RWPE2 (cell line): ENCODE measurements around the gene TNS3.

ENCODE experiments used
- ATAC-seq: fragments of 200-7000 bp; cut with Tn5 transposase; 3 replicates; pipeline ENCODE4 v1.9.1; 2021; ENCODE audit warnings: low read depth
- DNase-seq: peaks from one replicate; pipeline ENCODE4 v3.0.0-alpha.2; 2020; ENCODE audit warnings: low spot score
- H3K27ac ChIP-seq: fragments of 450-650 bp; 2 replicates; pipeline ENCODE4 v1.5.1; 2017; ENCODE audit warnings: mild to moderate bottlenecking; ENCODE audit not compliant: poor library complexity, severe bottlenecking
- H3K27me3 ChIP-seq: fragments of 250-450 bp; sonication (Bioruptor Pico); 2 replicates; pipeline ENCODE4 v1.5.1; 2021; ENCODE audit warnings: mild to moderate bottlenecking, moderate library complexity; ENCODE audit not compliant: insufficient read depth, poor library complexity, severe bottlenecking
- H3K36me3 ChIP-seq: fragments of 250-450 bp; sonication (Bioruptor Pico); 2 replicates; pipeline ENCODE4 v1.5.1; 2020; ENCODE audit warnings: low read depth, mild to moderate bottlenecking, moderate library complexity
- H3K4me1 ChIP-seq: fragments of 250-450 bp; sonication (Bioruptor Pico); 2 replicates; pipeline ENCODE4 v1.5.1; 2021; ENCODE audit warnings: mild to moderate bottlenecking, moderate library complexity; ENCODE audit not compliant: insufficient read depth, poor library complexity, severe bottlenecking
- H3K4me3 ChIP-seq: fragments of 250-450 bp; sonication (Bioruptor Pico); 2 replicates; pipeline ENCODE4 v1.5.1; 2021; ENCODE audit warnings: mild to moderate bottlenecking, moderate library complexity; ENCODE audit not compliant: severe bottlenecking
- H3K9me3 ChIP-seq: fragments of 250-450 bp; sonication (Bioruptor Pico); 2 replicates; pipeline ENCODE4 v1.5.1; 2021; ENCODE audit warnings: mild to moderate bottlenecking, moderate library complexity; ENCODE audit not compliant: severe bottlenecking
- CTCF ChIP-seq: fragments of 450-650 bp; IDR thresholded peaks from one replicate; pipeline ENCODE4 v1.5.1; 2017; ENCODE audit warnings: mild to moderate bottlenecking, moderate library complexity; ENCODE audit not compliant: poor library complexity, severe bottlenecking

The TNS3 gene

GRCh38 chr7:47400741-47401206 lies 181.1 kb downstream of the TNS3 start:
- H3K27ac ChIP-seq = no peak overlapping the region
- peaks cover 50% of the 10 kb centered on the region for H3K36me3 ChIP-seq
- H3K27me3 ChIP-seq = no peaks in the 10 kb centered on the region
- H3K4me3 ChIP-seq = no peak overlapping the region
- no peak for TF ChIP-seq CTCF
- DNase-seq (no peak), ATAC-seq (no peak)
- no peaks in the 10 kb centered on the region for H3K9me3 ChIP-seq
- peaks cover 7% of the 10 kb centered on the region for H3K4me1 ChIP-seq

- Histone ChIP-seq H3K27ac (no peak overlapping the region), H3K4me3 (no peak overlapping the region), H3K9me3 (no peaks in the 10 kb centered on the region), H3K27me3 (no peaks in the 10 kb centered on the region), H3K4me1 (no peaks in the 10 kb centered on the region), H3K36me3 (peaks cover 49% of the 10 kb centered on the region)
- TF ChIP-seq CTCF = no peak
- no peak for DNase-seq
- ATAC-seq = no peak
Measured at GRCh38 chr7:47400001-47400400, 181.9 kb downstream of the TNS3 start.

- Histone ChIP-seq H3K4me1 (no peaks in the 10 kb centered on the region), H3K27ac (no peak overlapping the region), H3K36me3 (peaks cover 54% of the 10 kb centered on the region), H3K27me3 (no peaks in the 10 kb centered on the region), H3K4me3 (no peak overlapping the region), H3K9me3 (no peaks in the 10 kb centered on the region)
- ATAC-seq = no peak
- no peak for DNase-seq
- no peak for TF ChIP-seq CTCF
Measured at GRCh38 chr7:47394751-47395252, 187.1 kb downstream of the TNS3 start.

GRCh38 chr7:47394216-47394615 lies 187.7 kb downstream of the TNS3 start:
- H3K4me3 ChIP-seq = no peak overlapping the region
- no peak overlapping the region for H3K27ac ChIP-seq
- no peak for DNase-seq
- no peak for TF ChIP-seq CTCF
- ATAC-seq = no peak
- no peaks in the 10 kb centered on the region for H3K9me3 ChIP-seq
- peaks cover 49% of the 10 kb centered on the region for H3K36me3 ChIP-seq
- H3K4me1 ChIP-seq = no peaks in the 10 kb centered on the region
- H3K27me3 ChIP-seq = no peaks in the 10 kb centered on the region

- H3K9me3 ChIP-seq = no peaks in the 10 kb centered on the region
- no peaks in the 10 kb centered on the region for H3K4me1 ChIP-seq
- no peak for DNase-seq
- H3K27ac ChIP-seq = no peak overlapping the region
- TF ChIP-seq CTCF = no peak
- no peak overlapping the region for H3K4me3 ChIP-seq
- H3K27me3 ChIP-seq = no peaks in the 10 kb centered on the region
- peaks cover 45% of the 10 kb centered on the region for H3K36me3 ChIP-seq
- ATAC-seq = no peak
Measured at GRCh38 chr7:47393406-47393805, 188.5 kb downstream of the TNS3 start.
